Measurements from ENCODE around the gene STRADB. TPM values are rescaled to one million over a fixed set of nuclear protein-coding genes. Genes with fewer than 3 reads are reported as not detected.

The STRADB gene
- total and polyA plus RNA-seq, 2 experiments from 2014 or later = 35.9 to 37.1 TPM

DNA sequence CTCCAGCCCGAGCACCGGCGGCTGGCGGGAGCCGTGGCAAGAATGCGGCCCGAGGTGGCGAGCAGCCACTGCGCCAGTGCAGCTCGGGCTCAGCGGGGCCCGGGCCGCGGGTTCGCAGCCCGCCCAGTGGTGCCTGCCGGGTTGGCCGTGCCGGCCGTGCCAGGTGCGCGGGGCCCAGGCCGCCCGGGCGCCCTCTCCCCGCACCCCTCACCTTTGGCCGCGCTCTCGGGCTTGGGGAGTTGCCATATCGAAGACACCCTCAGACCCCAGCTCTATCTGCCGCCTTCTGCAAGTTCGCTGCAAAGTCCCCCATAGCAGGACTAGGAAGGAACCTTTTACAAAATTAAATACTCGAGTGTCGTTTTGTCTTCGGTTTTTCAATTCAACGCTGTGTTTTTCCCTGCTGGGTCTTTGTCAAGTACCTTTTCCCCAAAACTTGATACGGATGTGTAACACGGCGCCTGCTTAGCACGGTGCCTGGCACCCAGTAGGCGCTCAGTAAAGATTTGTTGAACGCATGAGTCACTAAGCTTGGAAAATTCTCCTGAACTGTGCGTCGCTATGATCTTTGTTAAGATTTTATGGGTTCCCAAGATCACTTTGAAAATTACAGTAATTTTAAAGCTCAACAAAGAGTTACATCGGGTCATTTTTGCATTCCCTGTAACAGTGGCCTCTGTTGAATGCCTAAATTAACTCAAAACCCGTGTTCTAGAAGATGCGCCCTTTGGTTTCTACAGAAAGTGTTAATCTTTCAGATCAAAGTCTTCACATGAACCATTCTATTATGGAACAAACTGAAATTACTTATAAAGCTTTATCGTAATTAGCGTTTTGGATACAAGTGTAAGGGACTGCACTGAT, 750 bp downstream of the STRADB start:
- Histone ChIP-seq H3K27ac (ENCODE audit: low read depth) (peak overlapping the region; percentile 22), H2AFZ (peak overlapping the region; percentile 86), H3K4me2 (peak overlapping the region; percentile 76), H3K36me3 (ENCODE audit: insufficient read depth) (no peaks in the 10 kb centered on the region), H4K20me1 (replicated peaks; ENCODE audit: insufficient read depth) (no peaks in the 10 kb centered on the region), H3K4me3 (peak overlapping the region; percentile 92), H3K27me3 (ENCODE audit: insufficient read depth) (no peaks in the 10 kb centered on the region), H3K4me1 (ENCODE audit: insufficient read depth) (peaks cover 5% of the 10 kb centered on the region; the same call in 1 of the 2 replicates), H3K79me2 (replicated peaks; ENCODE audit: insufficient read depth) (peaks cover 12% of the 10 kb centered on the region), H3F3A (replicated peaks; ENCODE audit: low read depth) (no peaks in the 10 kb centered on the region; the same call in 1 of the 2 replicates), H3K9me2 (ENCODE audit: insufficient read depth) (no peaks in the 10 kb centered on the region)
- peak; percentile 80 for DNase-seq (ENCODE audit: low spot score)
- H3K36me3 Mint-ChIP-seq (ENCODE audit: low read depth) = peaks cover 3% of the 10 kb centered on the region; the same call in 1 of the 3 replicates
- peak overlapping the region; percentile 92 for H3K4me3 Mint-ChIP-seq
- TF ChIP-seq JUNB (IDR thresholded peaks at IDR 0.05; ENCODE audit: unreplicated experiment) (no peak), STAT1 (IDR thresholded peaks at IDR 0.05; ENCODE audit: unreplicated experiment) (no peak), EZH2 (IDR thresholded peaks at IDR 0.05; ENCODE audit: low read depth, unreplicated experiment) (no peak), NANOG (IDR thresholded peaks at IDR 0.05; ENCODE audit: borderline replicate concordance) (no peak), POLR2AphosphoS5 (IDR thresholded peaks at IDR 0.05; ENCODE audit: low read depth) (no peak; the same call in 1 of the 2 replicates), ZNF114 (CRISPR knock-in tag; IDR thresholded peaks at IDR 0.05) (no peak), EZH2phosphoT487 (IDR thresholded peaks at IDR 0.05; ENCODE audit: unreplicated experiment) (no peak), CREB1 (CRISPR knock-in tag; IDR thresholded peaks at IDR 0.05; ENCODE audit: low read depth) (no peak), ZNF331 (CRISPR knock-in tag; IDR thresholded peaks at IDR 0.05; ENCODE audit: low read depth) (no peak)
- TF ChIP-seq, protein P1, sequence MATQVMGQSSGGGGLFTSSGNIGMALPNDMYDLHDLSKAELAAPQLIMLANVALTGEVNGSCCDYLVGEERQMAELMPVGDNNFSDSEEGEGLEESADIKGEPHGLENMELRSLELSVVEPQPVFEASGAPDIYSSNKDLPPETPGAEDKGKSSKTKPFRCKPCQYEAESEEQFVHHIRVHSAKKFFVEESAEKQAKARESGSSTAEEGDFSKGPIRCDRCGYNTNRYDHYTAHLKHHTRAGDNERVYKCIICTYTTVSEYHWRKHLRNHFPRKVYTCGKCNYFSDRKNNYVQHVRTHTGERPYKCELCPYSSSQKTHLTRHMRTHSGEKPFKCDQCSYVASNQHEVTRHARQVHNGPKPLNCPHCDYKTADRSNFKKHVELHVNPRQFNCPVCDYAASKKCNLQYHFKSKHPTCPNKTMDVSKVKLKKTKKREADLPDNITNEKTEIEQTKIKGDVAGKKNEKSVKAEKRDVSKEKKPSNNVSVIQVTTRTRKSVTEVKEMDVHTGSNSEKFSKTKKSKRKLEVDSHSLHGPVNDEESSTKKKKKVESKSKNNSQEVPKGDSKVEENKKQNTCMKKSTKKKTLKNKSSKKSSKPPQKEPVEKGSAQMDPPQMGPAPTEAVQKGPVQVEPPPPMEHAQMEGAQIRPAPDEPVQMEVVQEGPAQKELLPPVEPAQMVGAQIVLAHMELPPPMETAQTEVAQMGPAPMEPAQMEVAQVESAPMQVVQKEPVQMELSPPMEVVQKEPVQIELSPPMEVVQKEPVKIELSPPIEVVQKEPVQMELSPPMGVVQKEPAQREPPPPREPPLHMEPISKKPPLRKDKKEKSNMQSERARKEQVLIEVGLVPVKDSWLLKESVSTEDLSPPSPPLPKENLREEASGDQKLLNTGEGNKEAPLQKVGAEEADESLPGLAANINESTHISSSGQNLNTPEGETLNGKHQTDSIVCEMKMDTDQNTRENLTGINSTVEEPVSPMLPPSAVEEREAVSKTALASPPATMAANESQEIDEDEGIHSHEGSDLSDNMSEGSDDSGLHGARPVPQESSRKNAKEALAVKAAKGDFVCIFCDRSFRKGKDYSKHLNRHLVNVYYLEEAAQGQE (IDR thresholded peaks at IDR 0.05; ENCODE audit: unreplicated experiment) = no peak
- TF ChIP-seq, protein P2, sequence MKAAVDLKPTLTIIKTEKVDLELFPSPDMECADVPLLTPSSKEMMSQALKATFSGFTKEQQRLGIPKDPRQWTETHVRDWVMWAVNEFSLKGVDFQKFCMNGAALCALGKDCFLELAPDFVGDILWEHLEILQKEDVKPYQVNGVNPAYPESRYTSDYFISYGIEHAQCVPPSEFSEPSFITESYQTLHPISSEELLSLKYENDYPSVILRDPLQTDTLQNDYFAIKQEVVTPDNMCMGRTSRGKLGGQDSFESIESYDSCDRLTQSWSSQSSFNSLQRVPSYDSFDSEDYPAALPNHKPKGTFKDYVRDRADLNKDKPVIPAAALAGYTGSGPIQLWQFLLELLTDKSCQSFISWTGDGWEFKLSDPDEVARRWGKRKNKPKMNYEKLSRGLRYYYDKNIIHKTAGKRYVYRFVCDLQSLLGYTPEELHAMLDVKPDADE (IDR thresholded peaks at IDR 0.05) = no peak
- TF ChIP-seq, protein P3, sequence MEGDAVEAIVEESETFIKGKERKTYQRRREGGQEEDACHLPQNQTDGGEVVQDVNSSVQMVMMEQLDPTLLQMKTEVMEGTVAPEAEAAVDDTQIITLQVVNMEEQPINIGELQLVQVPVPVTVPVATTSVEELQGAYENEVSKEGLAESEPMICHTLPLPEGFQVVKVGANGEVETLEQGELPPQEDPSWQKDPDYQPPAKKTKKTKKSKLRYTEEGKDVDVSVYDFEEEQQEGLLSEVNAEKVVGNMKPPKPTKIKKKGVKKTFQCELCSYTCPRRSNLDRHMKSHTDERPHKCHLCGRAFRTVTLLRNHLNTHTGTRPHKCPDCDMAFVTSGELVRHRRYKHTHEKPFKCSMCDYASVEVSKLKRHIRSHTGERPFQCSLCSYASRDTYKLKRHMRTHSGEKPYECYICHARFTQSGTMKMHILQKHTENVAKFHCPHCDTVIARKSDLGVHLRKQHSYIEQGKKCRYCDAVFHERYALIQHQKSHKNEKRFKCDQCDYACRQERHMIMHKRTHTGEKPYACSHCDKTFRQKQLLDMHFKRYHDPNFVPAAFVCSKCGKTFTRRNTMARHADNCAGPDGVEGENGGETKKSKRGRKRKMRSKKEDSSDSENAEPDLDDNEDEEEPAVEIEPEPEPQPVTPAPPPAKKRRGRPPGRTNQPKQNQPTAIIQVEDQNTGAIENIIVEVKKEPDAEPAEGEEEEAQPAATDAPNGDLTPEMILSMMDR (conservative IDR thresholded peaks at IDR 0.05; ENCODE audit: low read depth in 2 of 2) = no peak
- TF ChIP-seq, protein P4, sequence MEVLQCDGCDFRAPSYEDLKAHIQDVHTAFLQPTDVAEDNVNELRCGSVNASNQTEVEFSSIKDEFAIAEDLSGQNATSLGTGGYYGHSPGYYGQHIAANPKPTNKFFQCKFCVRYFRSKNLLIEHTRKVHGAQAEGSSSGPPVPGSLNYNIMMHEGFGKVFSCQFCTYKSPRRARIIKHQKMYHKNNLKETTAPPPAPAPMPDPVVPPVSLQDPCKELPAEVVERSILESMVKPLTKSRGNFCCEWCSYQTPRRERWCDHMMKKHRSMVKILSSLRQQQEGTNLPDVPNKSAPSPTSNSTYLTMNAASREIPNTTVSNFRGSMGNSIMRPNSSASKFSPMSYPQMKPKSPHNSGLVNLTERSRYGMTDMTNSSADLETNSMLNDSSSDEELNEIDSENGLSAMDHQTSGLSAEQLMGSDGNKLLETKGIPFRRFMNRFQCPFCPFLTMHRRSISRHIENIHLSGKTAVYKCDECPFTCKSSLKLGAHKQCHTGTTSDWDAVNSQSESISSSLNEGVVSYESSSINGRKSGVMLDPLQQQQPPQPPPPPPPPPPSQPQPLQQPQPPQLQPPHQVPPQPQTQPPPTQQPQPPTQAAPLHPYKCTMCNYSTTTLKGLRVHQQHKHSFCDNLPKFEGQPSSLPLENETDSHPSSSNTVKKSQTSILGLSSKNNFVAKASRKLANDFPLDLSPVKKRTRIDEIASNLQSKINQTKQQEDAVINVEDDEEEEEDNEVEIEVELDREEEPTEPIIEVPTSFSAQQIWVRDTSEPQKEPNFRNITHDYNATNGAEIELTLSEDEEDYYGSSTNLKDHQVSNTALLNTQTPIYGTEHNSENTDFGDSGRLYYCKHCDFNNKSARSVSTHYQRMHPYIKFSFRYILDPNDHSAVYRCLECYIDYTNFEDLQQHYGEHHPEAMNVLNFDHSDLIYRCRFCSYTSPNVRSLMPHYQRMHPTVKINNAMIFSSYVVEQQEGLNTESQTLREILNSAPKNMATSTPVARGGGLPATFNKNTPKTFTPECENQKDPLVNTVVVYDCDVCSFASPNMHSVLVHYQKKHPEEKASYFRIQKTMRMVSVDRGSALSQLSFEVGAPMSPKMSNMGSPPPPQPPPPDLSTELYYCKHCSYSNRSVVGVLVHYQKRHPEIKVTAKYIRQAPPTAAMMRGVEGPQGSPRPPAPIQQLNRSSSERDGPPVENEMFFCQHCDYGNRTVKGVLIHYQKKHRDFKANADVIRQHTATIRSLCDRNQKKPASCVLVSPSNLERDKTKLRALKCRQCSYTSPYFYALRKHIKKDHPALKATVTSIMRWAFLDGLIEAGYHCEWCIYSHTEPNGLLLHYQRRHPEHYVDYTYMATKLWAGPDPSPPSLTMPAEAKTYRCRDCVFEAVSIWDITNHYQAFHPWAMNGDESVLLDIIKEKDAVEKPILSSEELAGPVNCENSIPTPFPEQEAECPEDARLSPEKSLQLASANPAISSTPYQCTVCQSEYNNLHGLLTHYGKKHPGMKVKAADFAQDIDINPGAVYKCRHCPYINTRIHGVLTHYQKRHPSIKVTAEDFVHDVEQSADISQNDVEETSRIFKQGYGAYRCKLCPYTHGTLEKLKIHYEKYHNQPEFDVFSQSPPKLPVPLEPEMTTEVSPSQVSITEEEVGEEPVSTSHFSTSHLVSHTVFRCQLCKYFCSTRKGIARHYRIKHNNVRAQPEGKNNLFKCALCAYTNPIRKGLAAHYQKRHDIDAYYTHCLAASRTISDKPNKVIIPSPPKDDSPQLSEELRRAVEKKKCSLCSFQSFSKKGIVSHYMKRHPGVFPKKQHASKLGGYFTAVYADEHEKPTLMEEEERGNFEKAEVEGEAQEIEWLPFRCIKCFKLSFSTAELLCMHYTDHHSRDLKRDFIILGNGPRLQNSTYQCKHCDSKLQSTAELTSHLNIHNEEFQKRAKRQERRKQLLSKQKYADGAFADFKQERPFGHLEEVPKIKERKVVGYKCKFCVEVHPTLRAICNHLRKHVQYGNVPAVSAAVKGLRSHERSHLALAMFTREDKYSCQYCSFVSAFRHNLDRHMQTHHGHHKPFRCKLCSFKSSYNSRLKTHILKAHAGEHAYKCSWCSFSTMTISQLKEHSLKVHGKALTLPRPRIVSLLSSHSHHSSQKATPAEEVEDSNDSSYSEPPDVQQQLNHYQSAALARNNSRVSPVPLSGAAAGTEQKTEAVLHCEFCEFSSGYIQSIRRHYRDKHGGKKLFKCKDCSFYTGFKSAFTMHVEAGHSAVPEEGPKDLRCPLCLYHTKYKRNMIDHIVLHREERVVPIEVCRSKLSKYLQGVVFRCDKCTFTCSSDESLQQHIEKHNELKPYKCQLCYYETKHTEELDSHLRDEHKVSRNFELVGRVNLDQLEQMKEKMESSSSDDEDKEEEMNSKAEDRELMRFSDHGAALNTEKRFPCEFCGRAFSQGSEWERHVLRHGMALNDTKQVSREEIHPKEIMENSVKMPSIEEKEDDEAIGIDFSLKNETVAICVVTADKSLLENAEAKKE (CRISPR knock-in tag; IDR thresholded peaks at IDR 0.05) = no peak
- H3K9me3 Mint-ChIP-seq = no peaks in the 10 kb centered on the region
- H3K27ac Mint-ChIP-seq = peak overlapping the region; percentile 83
- H3K27me3 Mint-ChIP-seq (ENCODE audit: insufficient read depth, low read depth, poor library complexity) = no peaks in the 10 kb centered on the region
- peak; percentile 75 for ATAC-seq
- peaks cover 17% of the 10 kb centered on the region for H3K4me1 Mint-ChIP-seq
